PC-9 (cell line): ENCODE data around the gene SLC27A2. TPM values are rescaled to one million over a fixed set of nuclear protein-coding genes. Genes with fewer than 3 reads are reported as not detected.
A peak's percentile ranks its signal among the peaks of the same experiment; 100 is the strongest.

Source experiments
- BruUV-seq: library from RNA; stranded (reverse); fragments of 400-500 nt; replicated peaks from 2 replicates; lab custom pipeline; 2021; lab: Mats Ljungman, UMichigan
- CTCF ChIA-PET: fragments of 300-600 bp; sonication (Branson Sonifier 250); formaldehyde crosslinking; loops from one replicate; lab custom pipeline; 2022; ENCODE audit warnings: antibody characterized with exemption; lab: Charles Lee
- POLR2A ChIA-PET: fragments of 300-600 bp; sonication (Branson Sonifier 250); formaldehyde crosslinking; loops from one replicate; lab custom pipeline; 2022; ENCODE audit warnings: antibody characterized with exemption; ENCODE audit not compliant: unreplicated experiment; lab: Charles Lee
- DNase-seq, 2 experiments: peaks; one replicate each; pipeline versions ENCODE4 v3.0.0 to v3.0.0-alpha.2; 2015 to 2022; ENCODE audit warnings: mixed read lengths in 1 of 2
- H2AFZ ChIP-seq: fragments of 200-600 bp; sonication (generic); 2 replicates; pipeline ENCODE4 v1.8.1; 2017; ENCODE audit warnings: antibody characterized with exemption
- H3F3A ChIP-seq: fragments of 200-600 bp; sonication (generic); 2 replicates; pipeline ENCODE4 v1.8.1; 2017; ENCODE audit warnings: antibody characterized with exemption, mild to moderate bottlenecking, low read depth; ENCODE audit not compliant: insufficient read depth
- H3K27ac ChIP-seq: fragments of 200-600 bp; sonication (generic); 2 replicates; pipeline ENCODE4 v1.6.1; 2016; ENCODE audit warnings: mixed run types
- H3K27me3 ChIP-seq: fragments of 200-600 bp; sonication (generic); 2 replicates; pipeline ENCODE4 v1.6.1; 2016; ENCODE audit warnings: low read depth, mixed run types; ENCODE audit not compliant: insufficient read depth
- H3K36me3 ChIP-seq: fragments of 200-600 bp; sonication (generic); 2 replicates; pipeline ENCODE4 v1.6.1; 2016; ENCODE audit warnings: low read depth, mixed run types
- H3K4me1 ChIP-seq: fragments of 200-600 bp; sonication (generic); replicated peaks from 2 replicates; pipeline ENCODE4 v1.6.1; 2016; ENCODE audit warnings: mixed run types; ENCODE audit not compliant: insufficient read depth
- H3K4me2 ChIP-seq: fragments of 200-600 bp; sonication (generic); 2 replicates; pipeline ENCODE4 v1.6.1; 2017; ENCODE audit warnings: mixed run types
- H3K4me3 ChIP-seq: fragments of 200-600 bp; sonication (generic); 2 replicates; pipeline ENCODE4 v1.6.1; 2016; ENCODE audit warnings: mixed run types
- H3K79me2 ChIP-seq: fragments of 200-600 bp; sonication (generic); 2 replicates; pipeline ENCODE4 v1.6.1; 2017; ENCODE audit warnings: low read depth, mixed run types
- H3K9me2 ChIP-seq: fragments of 200-600 bp; sonication (generic); 2 replicates; pipeline ENCODE4 v1.8.1; 2017; ENCODE audit warnings: mild to moderate bottlenecking; ENCODE audit not compliant: insufficient read depth
- H3K9me3 ChIP-seq: fragments of 200-600 bp; sonication (generic); 2 replicates; pipeline ENCODE4 v1.8.1; 2016; ENCODE audit warnings: low read depth; ENCODE audit not compliant: insufficient read depth
- H4K20me1 ChIP-seq: fragments of 200-600 bp; sonication (generic); 2 replicates; pipeline ENCODE4 v1.8.1; 2017; ENCODE audit not compliant: insufficient read depth
- EZH2 ChIP-seq: fragments of 200-600 bp; sonication (generic); IDR thresholded peaks from 2 replicates; pipeline ENCODE4 v1.8.0; 2017; ENCODE audit warnings: antibody characterized with exemption, low read depth
- intact Hi-C: fragments of 100-400 bp; cut with micrococcal nuclease; formaldehyde crosslinking; loops from one replicate; pipeline ENCODE4 v1.10.0; 2022; ENCODE audit not compliant: unreplicated experiment
- total RNA-seq: library from RNA; stranded (reverse); gene quantifications from 2 replicates; pipeline ENCODE4 v1.2.3, GENCODE V29; 2021
- TF ChIP-seq, protein P1 (sequence below): fragments of 200-600 bp; sonication (generic); conservative IDR thresholded peaks from 2 replicates; pipeline ENCODE4 v1.6.1; 2017; ENCODE audit warnings: mixed run types, antibody characterized with exemption, mild to moderate bottlenecking, moderate library complexity

SLC27A2 gene
- total RNA-seq, 1 experiment from 2014 or later = 7.5 TPM

DNA sequence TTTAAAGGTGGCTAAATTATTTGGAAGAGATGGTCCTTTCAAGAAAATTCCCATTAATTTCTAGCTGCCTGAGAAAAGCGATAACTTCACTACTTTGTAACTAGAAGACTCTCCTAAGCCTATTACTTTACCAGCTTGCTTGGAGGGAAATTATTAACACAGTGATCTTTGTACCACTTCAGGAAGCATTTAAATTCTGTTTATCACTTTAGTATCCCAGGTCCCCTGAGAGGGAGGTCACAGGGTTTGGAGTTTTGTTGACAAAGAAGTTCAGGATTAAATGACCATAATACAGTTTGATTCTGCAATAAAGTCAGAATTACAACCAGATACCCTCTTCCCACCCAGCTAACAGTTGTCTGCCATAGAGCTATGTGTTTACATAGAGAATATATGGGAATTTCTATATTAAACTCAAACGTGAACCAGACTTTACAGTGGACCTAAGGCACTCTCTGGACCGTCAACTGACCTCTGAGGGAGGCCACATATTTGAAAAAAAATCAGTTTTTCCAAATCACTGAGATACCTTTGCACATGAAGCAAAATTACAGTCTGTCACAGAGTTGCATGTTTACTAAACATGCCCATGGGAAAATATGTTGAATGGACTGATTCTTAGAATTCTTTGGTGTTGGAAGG lies 3.0 kb downstream of the SLC27A2 start:
- Histone ChIP-seq H2AFZ (no peak overlapping the region), H3K9me2 (no peaks in the 10 kb centered on the region; the same call in 1 of the 2 replicates), H3K9me3 (no peaks in the 10 kb centered on the region), H3K27me3 (no peaks in the 10 kb centered on the region), H3K79me2 (peaks cover 28% of the 10 kb centered on the region), H3K4me3 (no peak overlapping the region), H3K4me1 (peaks cover 9% of the 10 kb centered on the region), H3F3A (peaks cover 4% of the 10 kb centered on the region; the same call in 1 of the 2 replicates), H4K20me1 (no peaks in the 10 kb centered on the region), H3K36me3 (no peaks in the 10 kb centered on the region), H3K4me2 (peak overlapping the region; percentile 98; the same call in 1 of the 2 replicates), H3K27ac (no peak overlapping the region)
- no peak for DNase-seq
- intact Hi-C loops = no loop called here
- POLR2A ChIA-PET = interaction anchor here (0.7 to 0.9 kb wide), 2 partner anchors 93 to 1776 kb away, joined by 5 to 7 read pairs; no protein-coding TSS in a partner anchor
- CTCF ChIA-PET = interaction anchor here (0.5 kb wide), 1 partner anchor 27 kb away, joined by 3 read pairs; no protein-coding TSS in a partner anchor
- TF ChIP-seq, protein P1, sequence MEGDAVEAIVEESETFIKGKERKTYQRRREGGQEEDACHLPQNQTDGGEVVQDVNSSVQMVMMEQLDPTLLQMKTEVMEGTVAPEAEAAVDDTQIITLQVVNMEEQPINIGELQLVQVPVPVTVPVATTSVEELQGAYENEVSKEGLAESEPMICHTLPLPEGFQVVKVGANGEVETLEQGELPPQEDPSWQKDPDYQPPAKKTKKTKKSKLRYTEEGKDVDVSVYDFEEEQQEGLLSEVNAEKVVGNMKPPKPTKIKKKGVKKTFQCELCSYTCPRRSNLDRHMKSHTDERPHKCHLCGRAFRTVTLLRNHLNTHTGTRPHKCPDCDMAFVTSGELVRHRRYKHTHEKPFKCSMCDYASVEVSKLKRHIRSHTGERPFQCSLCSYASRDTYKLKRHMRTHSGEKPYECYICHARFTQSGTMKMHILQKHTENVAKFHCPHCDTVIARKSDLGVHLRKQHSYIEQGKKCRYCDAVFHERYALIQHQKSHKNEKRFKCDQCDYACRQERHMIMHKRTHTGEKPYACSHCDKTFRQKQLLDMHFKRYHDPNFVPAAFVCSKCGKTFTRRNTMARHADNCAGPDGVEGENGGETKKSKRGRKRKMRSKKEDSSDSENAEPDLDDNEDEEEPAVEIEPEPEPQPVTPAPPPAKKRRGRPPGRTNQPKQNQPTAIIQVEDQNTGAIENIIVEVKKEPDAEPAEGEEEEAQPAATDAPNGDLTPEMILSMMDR = no peak
- TF ChIP-seq EZH2 = no peak
- no TSS peak for BruUV-seq

DNA sequence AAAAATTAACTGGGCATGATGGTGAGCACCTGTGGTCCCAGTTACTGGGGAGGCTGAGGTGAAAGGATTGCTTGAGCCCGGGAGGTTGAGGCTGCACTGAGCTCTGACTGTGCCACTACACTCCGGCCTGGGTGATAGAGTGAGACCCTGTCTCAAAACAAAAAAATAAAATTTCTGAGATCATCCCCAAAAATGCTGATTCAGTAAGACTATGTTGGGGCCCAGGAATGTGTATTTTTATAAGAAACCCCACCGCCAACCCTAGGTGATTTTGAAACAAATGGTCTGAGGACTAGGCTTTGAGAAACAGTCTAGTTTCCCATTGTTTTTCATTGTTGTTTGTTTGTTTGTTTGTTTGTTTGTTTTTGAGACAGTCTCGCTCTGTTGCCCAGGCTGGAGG lies 4.1 kb downstream of the SLC27A2 start:
- Histone ChIP-seq H3K79me2 (peaks cover 28% of the 10 kb centered on the region), H2AFZ (no peak overlapping the region), H3K9me3 (no peaks in the 10 kb centered on the region), H3K36me3 (no peaks in the 10 kb centered on the region), H3F3A (peaks cover 4% of the 10 kb centered on the region; the same call in 1 of the 2 replicates), H4K20me1 (no peaks in the 10 kb centered on the region), H3K9me2 (no peaks in the 10 kb centered on the region; the same call in 1 of the 2 replicates), H3K4me3 (no peak overlapping the region), H3K4me2 (no peak overlapping the region), H3K4me1 (peaks cover 9% of the 10 kb centered on the region), H3K27me3 (no peaks in the 10 kb centered on the region), H3K27ac (no peak overlapping the region)
- intact Hi-C loops = no loop called here
- BruUV-seq = no TSS peak
- DNase-seq = no peak
- ChIA-PET POLR2A (interaction anchor here (0.9 kb wide), 1 partner anchor 92 kb away, joined by 5 read pairs; no protein-coding TSS in a partner anchor), CTCF (interaction anchor here (0.7 kb wide), 1 partner anchor 15 kb away, joined by 4 read pairs; no protein-coding TSS in a partner anchor)
- TF ChIP-seq, protein P1 = no peak
- no peak for TF ChIP-seq EZH2

DNA sequence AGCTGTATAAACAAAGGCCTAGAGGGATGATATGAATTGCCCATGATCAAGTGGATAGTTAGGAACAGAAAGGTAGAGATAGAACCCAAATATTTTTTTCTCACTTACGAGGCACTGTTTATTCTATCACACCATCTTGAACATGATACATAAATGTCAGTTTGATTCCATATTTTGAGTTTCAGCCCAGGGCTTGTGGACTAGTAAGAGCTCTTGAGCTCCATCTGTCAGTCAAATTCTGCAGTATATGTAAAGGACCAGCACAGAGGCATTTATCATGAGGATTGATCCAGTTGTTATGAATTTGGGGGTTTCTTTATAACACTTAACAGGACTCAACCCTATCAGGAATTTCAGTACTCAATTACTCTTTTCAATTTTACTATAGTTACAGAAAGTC lies 4.8 kb downstream of the SLC27A2 start:
- Histone ChIP-seq H3K27me3 (no peaks in the 10 kb centered on the region), H3K4me1 (peaks cover 9% of the 10 kb centered on the region), H3K27ac (no peak overlapping the region), H4K20me1 (no peaks in the 10 kb centered on the region), H2AFZ (no peak overlapping the region), H3K4me2 (no peak overlapping the region), H3K9me2 (no peaks in the 10 kb centered on the region; the same call in 1 of the 2 replicates), H3F3A (peaks cover 4% of the 10 kb centered on the region; the same call in 1 of the 2 replicates), H3K9me3 (no peaks in the 10 kb centered on the region), H3K36me3 (no peaks in the 10 kb centered on the region), H3K79me2 (peaks cover 28% of the 10 kb centered on the region), H3K4me3 (no peak overlapping the region)
- no TSS peak for BruUV-seq
- intact Hi-C loops = no loop called here
- CTCF ChIA-PET = no interaction called here
- no peak for DNase-seq
- no peak for TF ChIP-seq EZH2
- TF ChIP-seq, protein P1 = no peak
- POLR2A ChIA-PET = no interaction called here
